Metanephros (tissue), 1 donor: ENCODE results near the gene TMEM47. TPM values are rescaled to one million over a fixed set of nuclear protein-coding genes. Genes with fewer than 3 reads are reported as not detected.

ENCODE experiments used
- total RNA-seq: library from RNA; depleted of rRNA; stranded (reverse); fragments of >200 nt; gene quantifications from one replicate; pipeline ENCODE4 v1.2.3, GENCODE V29; 2014

The TMEM47 gene
- 44.8 TPM for total RNA-seq

GRCh38 chrX:34656842-34657725 lies at the start of gene TMEM47:
Gene TMEM47, minus strand, starts transcription at chrX:34657285. Its CDS starts 256 bp downstream, at chrX:34657029.

